ENCODE measurements around the gene KRTAP10-3. TPM values are rescaled to one million over a fixed set of nuclear protein-coding genes. Genes with fewer than 3 reads are reported as not detected.
"Not testable (repeated sequence)": the region's sequence is repeated elsewhere in the genome, so short reads cannot be mapped to it uniquely, and the experiment has no call there.

KRTAP10-3 gene, protein sequence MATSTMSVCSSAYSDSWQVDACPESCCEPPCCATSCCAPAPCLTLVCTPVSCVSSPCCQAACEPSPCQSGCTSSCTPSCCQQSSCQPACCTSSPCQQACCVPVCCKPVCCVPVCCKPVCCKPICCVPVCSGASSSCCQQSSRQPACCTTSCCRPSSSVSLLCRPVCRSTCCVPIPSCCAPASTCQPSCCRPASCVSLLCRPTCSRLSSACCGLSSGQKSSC
- polyA plus RNA-seq (ENCODE audit: insufficient read length in 4 of 4) = not detected

- DNase-seq (ENCODE audit: low read depth in 4 of 4, low spot score in 3 of 4) = no peak
Measured at GRCh38 chr21:44558695-44559094, at the start of gene KRTAP10-3. KRTAP10-3 (minus strand) TSS chr21:44558795; CDS start chr21:44558715, 80 bp downstream.

GRCh38 chr21:44606495-44606894 is 47.9 kb upstream of the KRTAP10-3 start:
- DNase-seq (ENCODE audit: low read depth in 4 of 4, low spot score in 3 of 4) = no peak

- no peak for DNase-seq (ENCODE audit: low read depth in 4 of 4, low spot score in 3 of 4)
Measured at GRCh38 chr21:44603911-44604310, 45.3 kb upstream of the KRTAP10-3 start.

DNA sequence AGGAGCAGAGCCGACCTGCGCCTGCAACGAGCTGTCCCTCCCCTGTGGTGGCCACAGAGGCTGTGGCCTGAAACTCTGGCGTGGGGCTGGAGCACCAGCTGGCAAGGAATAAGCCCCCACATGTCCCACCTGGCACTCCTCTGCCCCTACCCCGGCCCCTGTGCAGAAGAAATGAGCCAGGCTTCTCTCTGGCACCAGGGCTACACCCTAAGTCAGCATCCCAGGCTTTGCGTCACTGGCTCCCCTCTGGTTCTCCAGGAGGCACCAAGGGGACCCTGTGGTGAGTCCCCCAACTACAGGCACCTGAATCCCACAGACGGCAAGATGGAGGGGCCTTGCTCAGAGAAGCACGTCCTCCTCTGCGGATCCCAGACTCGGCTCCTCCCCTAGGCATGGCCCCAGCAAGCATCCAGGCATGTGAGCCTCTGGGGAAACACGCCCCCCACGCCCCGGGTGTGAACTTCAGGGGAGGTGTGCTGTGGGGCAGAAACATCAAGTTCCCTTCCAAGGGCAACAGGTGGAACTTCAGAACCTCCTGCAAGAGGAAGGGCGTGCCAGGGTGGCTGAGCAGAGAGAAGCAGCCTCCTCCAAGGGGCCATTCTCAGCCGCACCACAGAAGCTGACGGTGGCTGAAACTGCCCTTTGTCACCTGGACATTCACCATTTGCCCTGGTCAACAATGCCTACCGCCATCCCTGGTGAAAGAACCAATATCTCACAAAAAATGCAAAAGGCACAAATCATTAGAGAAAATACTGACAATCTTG is 44.7 kb upstream of the KRTAP10-3 start:
- DNase-seq (ENCODE audit: low read depth in 4 of 4, low spot score in 3 of 4) = no peak

- no peak for DNase-seq (ENCODE audit: low read depth in 4 of 4, low spot score in 3 of 4)
Measured at GRCh38 chr21:44602463-44602850, 43.9 kb upstream of the KRTAP10-3 start.

DNA sequence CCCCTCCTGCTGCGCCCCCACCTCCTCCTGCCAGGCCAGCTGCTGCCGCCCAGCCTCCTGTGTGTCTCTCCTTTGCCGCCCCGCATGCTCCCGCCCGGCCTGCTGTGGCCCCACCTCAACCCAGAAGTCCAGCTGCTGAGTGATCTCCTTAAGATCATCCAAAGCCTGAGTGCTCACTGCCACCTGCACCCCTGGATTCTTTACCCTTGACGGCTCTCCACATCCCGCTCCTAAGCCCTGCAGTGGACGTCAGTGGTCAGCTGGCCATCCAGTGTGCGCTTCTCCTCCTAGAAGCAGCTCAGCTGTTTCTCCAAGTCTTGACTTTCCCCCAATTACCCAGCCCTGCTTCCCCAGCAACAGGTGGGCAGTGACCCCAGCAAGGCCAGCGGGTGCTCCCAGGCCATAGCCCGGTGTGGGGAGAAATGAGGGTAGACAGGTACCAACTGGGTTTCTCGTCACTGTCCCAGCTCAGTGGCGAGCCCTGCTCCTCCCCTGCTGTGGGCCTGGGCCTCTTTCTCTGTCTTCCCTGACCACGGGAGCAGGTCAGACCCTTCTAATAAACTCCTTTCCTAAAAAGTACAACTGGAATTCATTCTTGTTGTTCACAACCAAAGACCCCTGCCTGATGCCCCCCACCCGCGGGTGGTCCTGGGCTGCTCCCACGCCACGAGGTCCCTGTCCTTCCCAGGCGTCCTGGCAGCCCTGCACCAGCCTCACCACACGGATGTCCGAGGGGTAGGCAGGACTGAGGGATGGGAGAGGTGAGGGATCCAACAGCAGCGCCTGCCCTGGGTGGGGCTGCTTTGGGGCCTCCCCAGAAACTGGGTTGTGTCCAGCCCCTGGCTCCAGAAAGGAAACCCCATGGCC is 43.2 kb upstream of the KRTAP10-3 start:
- DNase-seq (ENCODE audit: low read depth in 4 of 4, low spot score in 3 of 4) = no peak

DNA sequence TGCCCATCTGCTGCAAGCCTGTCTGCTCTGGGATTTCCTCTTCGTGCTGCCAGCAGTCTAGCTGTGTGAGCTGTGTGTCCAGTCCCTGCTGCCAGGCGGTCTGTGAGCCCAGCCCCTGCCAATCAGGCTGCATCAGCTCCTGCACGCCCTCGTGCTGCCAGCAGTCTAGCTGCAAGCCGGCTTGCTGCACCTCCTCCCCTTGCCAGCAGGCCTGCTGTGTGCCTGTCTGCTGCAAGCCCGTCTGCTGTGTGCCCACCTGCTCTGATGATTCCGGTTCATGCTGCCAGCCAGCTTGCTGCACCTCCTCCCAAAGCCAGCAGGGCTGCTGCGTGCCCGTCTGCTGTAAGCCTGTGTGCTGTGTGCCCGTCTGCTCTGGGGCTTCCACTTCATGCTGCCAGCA is 42.5 kb upstream of the KRTAP10-3 start:
- DNase-seq (ENCODE audit: low read depth in 4 of 4, low spot score in 3 of 4) = not testable (repeated sequence)

DNA sequence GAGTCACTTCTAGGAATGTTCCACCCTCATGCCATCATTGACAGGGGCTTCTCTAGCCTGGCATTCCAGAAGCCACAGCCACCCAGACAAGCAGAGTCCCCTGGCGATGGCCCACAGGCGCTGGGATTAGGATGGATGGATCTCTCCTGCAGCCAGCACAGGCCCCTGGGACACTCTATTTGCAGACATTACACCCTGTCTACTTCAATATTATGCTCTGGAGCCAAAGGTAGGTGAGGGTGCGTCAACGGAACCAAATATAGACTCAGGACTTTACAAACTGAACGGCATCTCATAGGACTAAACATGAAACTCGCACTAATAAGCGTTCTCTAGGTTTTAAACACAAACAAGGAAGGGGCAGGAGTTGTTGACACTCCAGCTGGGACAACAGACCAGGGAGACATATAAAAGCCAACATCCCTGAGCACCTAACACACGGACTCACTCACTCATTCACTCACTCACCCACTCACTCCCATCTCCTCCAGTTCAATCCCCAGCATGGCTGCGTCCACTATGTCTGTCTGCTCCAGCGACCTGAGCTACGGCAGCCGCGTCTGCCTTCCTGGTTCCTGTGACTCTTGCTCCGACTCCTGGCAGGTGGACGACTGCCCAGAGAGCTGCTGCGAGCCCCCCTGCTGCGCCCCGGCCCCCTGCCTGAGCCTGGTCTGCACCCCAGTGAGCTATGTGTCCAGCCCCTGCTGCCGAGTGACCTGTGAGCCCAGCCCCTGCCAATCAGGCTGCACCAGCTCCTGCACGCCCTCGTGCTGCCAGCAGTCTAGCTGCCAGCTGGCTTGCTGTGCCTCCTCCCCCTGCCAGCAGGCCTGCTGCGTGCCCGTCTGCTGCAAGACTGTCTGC is 41.8 kb upstream of the KRTAP10-3 start, which contains the start of gene KRTAP10-7:
KRTAP10-7 (plus strand) TSS at position 480 of the 861 bp plus-strand sequence; CDS start at position 505, 25 bp downstream.
- not testable (repeated sequence) for DNase-seq (ENCODE audit: low read depth in 4 of 4, low spot score in 3 of 4)

GRCh38 chr21:44599264-44600029 is 40.9 kb upstream of the KRTAP10-3 start:
- DNase-seq (ENCODE audit: low read depth in 4 of 4, low spot score in 3 of 4) = no peak

- DNase-seq (ENCODE audit: low read depth in 4 of 4, low spot score in 3 of 4) = no peak
Measured at GRCh38 chr21:44598061-44598460, 39.5 kb upstream of the KRTAP10-3 start.

DNA sequence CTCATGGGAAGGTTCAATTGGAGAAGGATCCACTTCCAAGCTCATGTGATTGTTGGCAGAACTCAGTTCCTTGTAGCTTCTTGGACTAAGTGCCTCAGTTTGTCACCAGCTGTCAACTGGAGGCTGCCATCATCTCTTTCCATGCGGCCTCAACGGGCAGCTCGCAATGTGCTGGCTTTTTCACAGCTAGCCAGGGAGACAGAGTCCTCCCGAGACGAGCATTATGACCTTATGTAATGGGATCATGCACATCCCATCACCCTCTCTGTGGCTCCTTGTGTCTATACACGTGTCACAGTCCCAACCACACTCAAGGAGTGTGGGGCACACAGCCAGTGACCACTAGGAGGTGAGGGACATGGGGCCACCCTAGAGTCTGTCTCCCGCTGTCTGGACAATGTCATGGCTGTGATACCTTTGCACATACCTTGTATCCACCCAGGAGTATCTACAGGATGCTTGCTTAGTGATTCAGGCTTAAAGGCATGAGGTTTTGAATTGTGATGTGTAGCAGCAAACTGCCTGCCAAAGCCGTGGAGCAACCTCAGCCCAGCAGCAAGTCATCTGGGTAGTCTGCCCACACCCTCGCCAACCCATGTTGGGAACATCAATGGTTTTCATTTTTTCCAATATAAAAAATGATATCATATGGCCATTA is 37.6 kb upstream of the KRTAP10-3 start:
- DNase-seq (ENCODE audit: low read depth in 4 of 4, low spot score in 3 of 4) = no peak

- DNase-seq (ENCODE audit: low read depth in 4 of 4, low spot score in 3 of 4) = no peak
Measured at GRCh38 chr21:44595524-44595923, 36.9 kb upstream of the KRTAP10-3 start.

GRCh38 chr21:44594406-44594916 is 35.9 kb upstream of the KRTAP10-3 start:
- no peak for DNase-seq (ENCODE audit: low read depth in 4 of 4, low spot score in 3 of 4)

DNA sequence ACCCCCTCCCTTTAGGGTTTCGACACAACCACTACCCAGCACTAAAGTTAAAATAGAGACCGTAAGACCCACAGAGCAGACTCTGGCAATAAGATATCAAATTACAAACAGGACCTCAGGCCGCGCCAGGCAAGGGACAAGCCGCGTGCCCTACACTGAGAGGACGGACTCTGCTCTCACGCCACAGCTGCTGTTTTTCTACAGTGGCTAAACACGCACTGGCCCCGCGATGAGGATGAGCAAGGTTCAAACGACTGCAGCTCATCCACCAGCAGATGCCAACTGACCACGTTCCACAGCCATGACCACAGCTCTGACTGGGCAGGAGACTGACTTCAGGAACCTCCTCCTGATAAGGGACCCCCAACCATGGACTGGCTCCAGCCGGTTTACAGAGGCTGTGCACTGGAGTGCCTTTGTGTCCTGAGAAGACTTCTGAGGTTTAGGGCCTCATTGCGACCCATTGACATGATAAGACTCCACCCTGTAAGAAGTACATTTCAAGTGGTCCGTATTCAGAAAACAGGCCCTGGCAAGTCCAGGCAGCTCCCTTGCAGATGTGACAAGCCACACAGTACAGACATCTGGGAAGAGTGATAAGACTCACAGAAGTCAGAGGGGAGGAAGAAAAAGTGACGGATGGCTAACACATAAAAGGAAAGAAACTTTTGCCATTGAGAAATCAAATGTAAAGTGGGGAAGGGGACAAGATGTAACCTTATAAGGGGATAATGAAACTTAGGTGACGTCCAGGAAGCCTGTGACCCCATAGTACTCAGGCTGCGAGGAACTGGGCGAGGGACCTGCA is 35.2 kb upstream of the KRTAP10-3 start:
- no peak for DNase-seq (ENCODE audit: low read depth in 4 of 4, low spot score in 3 of 4)

- no peak for DNase-seq (ENCODE audit: low read depth in 4 of 4, low spot score in 3 of 4)
Measured at GRCh38 chr21:44592446-44593311, 34.1 kb upstream of the KRTAP10-3 start, which contains the start of gene KRTAP10-6. KRTAP10-6 (minus strand) TSS chr21:44592505; CDS start chr21:44592484, 21 bp downstream.

DNA sequence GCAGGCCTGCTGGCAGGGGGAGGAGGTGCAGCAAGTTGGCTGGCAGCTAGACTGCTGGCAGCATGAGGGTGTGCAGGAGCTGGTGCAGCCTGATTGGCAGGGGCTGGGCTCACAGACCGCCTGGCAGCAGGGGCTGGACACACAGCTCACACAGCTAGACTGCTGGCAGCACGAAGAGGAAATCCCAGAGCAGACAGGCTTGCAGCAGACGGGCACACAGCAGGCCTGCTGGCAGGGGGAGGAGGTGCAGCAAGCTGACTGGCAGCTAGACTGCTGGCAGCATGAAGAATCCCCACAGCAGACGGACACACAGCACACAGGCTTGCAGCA is 33.2 kb upstream of the KRTAP10-3 start:
- not testable (repeated sequence) for DNase-seq (ENCODE audit: low read depth in 4 of 4, low spot score in 3 of 4)
